Measurements from ENCODE around the gene IFIT1. TPM values are rescaled to one million over a fixed set of nuclear protein-coding genes. Genes with fewer than 3 reads are reported as not detected.

The IFIT1 gene
- total RNA-seq, 1 experiment from 2014 or later = 3.4 TPM

DNA sequence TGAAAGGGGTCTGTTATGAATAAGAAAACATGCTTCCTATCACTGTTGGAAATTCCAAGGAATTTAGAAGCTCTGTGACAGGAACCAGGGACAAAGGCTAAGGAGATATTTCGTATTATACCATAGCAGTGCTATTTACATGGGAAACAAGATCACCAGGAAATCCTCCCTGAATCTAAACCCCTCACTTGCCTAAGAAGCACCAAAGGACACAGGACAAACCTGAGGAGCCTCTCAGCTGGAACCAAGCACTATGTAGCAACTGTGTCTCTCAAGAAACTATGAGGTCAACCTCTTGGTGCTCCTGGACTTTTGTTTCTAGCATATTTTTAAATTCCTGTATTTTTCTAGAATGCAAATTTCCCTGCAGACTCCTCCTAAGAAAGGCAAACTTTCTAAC is 35.3 kb upstream of the IFIT1 start:
- no peak overlapping the region for H3K27ac ChIP-seq
- no peaks in the 10 kb centered on the region for H3K79me2 ChIP-seq (ENCODE audit: low read depth)
- no peak overlapping the region for H3K4me2 ChIP-seq
- POLR2A ChIA-PET (ENCODE audit: unreplicated experiment) = no interaction called here
- no peak overlapping the region for H3K4me3 ChIP-seq
- peaks cover 13% of the 10 kb centered on the region for H3K4me1 ChIP-seq (replicated peaks; ENCODE audit: insufficient read depth)
- no peak for DNase-seq
- TF ChIP-seq EZH2 (IDR thresholded peaks at IDR 0.05; ENCODE audit: low read depth) = no peak
- TF ChIP-seq, protein P1, sequence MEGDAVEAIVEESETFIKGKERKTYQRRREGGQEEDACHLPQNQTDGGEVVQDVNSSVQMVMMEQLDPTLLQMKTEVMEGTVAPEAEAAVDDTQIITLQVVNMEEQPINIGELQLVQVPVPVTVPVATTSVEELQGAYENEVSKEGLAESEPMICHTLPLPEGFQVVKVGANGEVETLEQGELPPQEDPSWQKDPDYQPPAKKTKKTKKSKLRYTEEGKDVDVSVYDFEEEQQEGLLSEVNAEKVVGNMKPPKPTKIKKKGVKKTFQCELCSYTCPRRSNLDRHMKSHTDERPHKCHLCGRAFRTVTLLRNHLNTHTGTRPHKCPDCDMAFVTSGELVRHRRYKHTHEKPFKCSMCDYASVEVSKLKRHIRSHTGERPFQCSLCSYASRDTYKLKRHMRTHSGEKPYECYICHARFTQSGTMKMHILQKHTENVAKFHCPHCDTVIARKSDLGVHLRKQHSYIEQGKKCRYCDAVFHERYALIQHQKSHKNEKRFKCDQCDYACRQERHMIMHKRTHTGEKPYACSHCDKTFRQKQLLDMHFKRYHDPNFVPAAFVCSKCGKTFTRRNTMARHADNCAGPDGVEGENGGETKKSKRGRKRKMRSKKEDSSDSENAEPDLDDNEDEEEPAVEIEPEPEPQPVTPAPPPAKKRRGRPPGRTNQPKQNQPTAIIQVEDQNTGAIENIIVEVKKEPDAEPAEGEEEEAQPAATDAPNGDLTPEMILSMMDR (conservative IDR thresholded peaks at IDR 0.05) = no peak
- CTCF ChIA-PET = no interaction called here
- H3K27me3 ChIP-seq (ENCODE audit: insufficient read depth, low read depth) = no peaks in the 10 kb centered on the region
- no peaks in the 10 kb centered on the region; the same call in 1 of the 2 replicates for H3K9me2 ChIP-seq (ENCODE audit: insufficient read depth)
- H3F3A ChIP-seq (ENCODE audit: insufficient read depth, low read depth) = peaks cover 10% of the 10 kb centered on the region; the same call in 1 of the 2 replicates
- BruUV-seq (replicated peaks) = no TSS peak
- H3K9me3 ChIP-seq (ENCODE audit: insufficient read depth, low read depth) = no peaks in the 10 kb centered on the region
- no peaks in the 10 kb centered on the region for H4K20me1 ChIP-seq (ENCODE audit: insufficient read depth)
- intact Hi-C loops (cut with micrococcal nuclease; ENCODE audit: unreplicated experiment) = no loop called here
- no peak overlapping the region for H2AFZ ChIP-seq
- no peaks in the 10 kb centered on the region for H3K36me3 ChIP-seq (ENCODE audit: low read depth)

DNA sequence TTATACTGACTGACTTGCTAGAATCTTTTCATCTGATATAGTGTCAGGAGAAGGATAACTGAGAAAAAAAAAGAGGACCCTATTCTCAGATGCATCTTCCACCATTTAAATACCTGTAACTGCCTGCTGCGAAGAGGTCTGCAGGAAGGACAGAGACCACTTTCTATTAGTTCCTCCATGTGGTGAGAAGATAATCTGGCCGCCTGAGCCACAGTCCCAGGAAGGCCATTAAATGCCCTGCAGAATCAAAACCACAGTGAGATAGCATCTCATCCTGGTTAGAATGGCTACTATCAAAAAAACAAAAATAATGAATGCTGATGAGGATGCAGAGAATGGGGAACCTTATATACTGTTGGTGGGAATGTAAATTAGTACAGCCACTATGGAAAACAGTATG is 34.4 kb upstream of the IFIT1 start:
- TF ChIP-seq, protein P1 (conservative IDR thresholded peaks at IDR 0.05) = no peak
- no peak for TF ChIP-seq EZH2 (IDR thresholded peaks at IDR 0.05; ENCODE audit: low read depth)
- DNase-seq = no peak
- no peaks in the 10 kb centered on the region for H3K79me2 ChIP-seq (ENCODE audit: low read depth)
- intact Hi-C loops (cut with micrococcal nuclease; ENCODE audit: unreplicated experiment) = no loop called here
- no peaks in the 10 kb centered on the region for H3K36me3 ChIP-seq (ENCODE audit: low read depth)
- BruUV-seq (replicated peaks) = no TSS peak
- no peak overlapping the region for H3K4me2 ChIP-seq
- peaks cover 6% of the 10 kb centered on the region for H3K4me1 ChIP-seq (replicated peaks; ENCODE audit: insufficient read depth)
- H3K27me3 ChIP-seq (ENCODE audit: insufficient read depth, low read depth) = no peaks in the 10 kb centered on the region
- no peaks in the 10 kb centered on the region for H3K9me3 ChIP-seq (ENCODE audit: insufficient read depth, low read depth)
- H2AFZ ChIP-seq = no peak overlapping the region
- ChIA-PET CTCF (no interaction called here), POLR2A (ENCODE audit: unreplicated experiment) (no interaction called here)
- H3K27ac ChIP-seq = no peak overlapping the region
- H3F3A ChIP-seq (ENCODE audit: insufficient read depth, low read depth) = peaks cover 3% of the 10 kb centered on the region; the same call in 1 of the 2 replicates
- no peak overlapping the region for H3K4me3 ChIP-seq
- H4K20me1 ChIP-seq (ENCODE audit: insufficient read depth) = no peaks in the 10 kb centered on the region
- no peaks in the 10 kb centered on the region; the same call in 1 of the 2 replicates for H3K9me2 ChIP-seq (ENCODE audit: insufficient read depth)

DNA sequence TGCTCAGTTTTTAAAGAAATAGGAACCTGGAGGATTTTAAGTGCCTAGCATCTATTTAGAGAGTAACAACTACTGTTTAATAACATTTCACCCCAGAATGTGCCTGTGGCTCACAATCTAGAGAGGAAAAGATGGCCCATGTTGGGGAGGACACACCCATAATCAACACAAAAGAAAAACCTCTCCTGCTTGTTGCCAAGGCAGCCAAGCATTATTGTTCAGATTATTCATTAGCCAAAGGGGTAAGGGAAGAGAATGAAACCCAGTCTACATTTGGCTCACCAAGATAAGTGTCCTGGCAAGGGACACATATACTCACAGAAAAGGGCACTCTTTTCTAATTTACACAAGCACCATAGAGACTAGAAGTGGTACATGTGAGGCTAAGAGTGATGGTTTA is 32.3 kb upstream of the IFIT1 start:
- H3K9me3 ChIP-seq (ENCODE audit: insufficient read depth, low read depth) = no peaks in the 10 kb centered on the region
- H3K4me2 ChIP-seq = no peak overlapping the region
- no peak overlapping the region for H2AFZ ChIP-seq
- ChIA-PET POLR2A (ENCODE audit: unreplicated experiment) (no interaction called here), CTCF (no interaction called here)
- intact Hi-C loops (cut with micrococcal nuclease; ENCODE audit: unreplicated experiment) = no loop called here
- no peaks in the 10 kb centered on the region for H3F3A ChIP-seq (ENCODE audit: insufficient read depth, low read depth)
- BruUV-seq (replicated peaks) = no TSS peak
- no peak overlapping the region for H3K27ac ChIP-seq
- H3K4me3 ChIP-seq = no peak overlapping the region
- H3K9me2 ChIP-seq (ENCODE audit: insufficient read depth) = no peaks in the 10 kb centered on the region; the same call in 1 of the 2 replicates
- no peaks in the 10 kb centered on the region for H3K27me3 ChIP-seq (ENCODE audit: insufficient read depth, low read depth)
- H3K36me3 ChIP-seq (ENCODE audit: low read depth) = no peaks in the 10 kb centered on the region
- no peaks in the 10 kb centered on the region for H3K4me1 ChIP-seq (replicated peaks; ENCODE audit: insufficient read depth)
- DNase-seq = no peak
- no peaks in the 10 kb centered on the region for H4K20me1 ChIP-seq (ENCODE audit: insufficient read depth)
- H3K79me2 ChIP-seq (ENCODE audit: low read depth) = no peaks in the 10 kb centered on the region
- TF ChIP-seq, protein P1 (conservative IDR thresholded peaks at IDR 0.05) = no peak
- TF ChIP-seq EZH2 (IDR thresholded peaks at IDR 0.05; ENCODE audit: low read depth) = no peak

Measured in PC-9 (cell line).